HL-60/S4 (cell line): ENCODE results near the gene FADS1.

Experiments used
- in situ Hi-C: fragments of 300-500 bp; cut with MboI; formaldehyde crosslinking; loops from 2 replicates; pipeline ENCODE4 v1.14.3; 2022; ENCODE audit warnings: low sequenced_read_pairs

FADS1 gene

DNA sequence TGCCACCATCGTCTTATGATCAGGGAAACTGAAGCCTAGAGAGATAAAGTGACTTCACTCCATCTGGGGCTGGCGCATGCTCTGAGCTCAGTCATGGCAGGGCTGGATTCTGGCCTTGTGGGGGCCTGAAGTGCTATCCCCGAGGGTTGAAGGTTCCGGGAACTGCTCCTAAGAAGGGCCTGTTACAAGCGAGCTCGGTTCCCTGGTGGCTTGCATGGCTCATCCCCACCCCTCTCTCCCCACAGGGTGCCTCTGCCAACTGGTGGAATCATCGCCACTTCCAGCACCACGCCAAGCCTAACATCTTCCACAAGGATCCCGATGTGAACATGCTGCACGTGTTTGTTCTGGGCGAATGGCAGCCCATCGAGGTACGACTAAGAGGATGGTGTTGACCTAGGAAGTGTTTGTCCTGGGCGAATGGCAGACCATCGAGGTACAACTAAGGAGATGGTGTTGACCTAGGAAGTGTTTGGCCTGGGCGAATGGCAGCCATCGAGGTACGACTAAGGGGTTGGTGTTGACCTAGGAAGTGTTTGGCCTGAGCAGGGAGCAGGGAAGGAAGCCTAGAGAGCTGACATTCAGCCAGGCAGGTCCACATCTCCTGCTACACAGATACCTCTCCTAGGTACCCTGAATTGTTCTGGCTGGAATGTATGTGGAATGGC, 31.2 kb upstream of the FADS1 start:
- in situ Hi-C loops = no loop called here

DNA sequence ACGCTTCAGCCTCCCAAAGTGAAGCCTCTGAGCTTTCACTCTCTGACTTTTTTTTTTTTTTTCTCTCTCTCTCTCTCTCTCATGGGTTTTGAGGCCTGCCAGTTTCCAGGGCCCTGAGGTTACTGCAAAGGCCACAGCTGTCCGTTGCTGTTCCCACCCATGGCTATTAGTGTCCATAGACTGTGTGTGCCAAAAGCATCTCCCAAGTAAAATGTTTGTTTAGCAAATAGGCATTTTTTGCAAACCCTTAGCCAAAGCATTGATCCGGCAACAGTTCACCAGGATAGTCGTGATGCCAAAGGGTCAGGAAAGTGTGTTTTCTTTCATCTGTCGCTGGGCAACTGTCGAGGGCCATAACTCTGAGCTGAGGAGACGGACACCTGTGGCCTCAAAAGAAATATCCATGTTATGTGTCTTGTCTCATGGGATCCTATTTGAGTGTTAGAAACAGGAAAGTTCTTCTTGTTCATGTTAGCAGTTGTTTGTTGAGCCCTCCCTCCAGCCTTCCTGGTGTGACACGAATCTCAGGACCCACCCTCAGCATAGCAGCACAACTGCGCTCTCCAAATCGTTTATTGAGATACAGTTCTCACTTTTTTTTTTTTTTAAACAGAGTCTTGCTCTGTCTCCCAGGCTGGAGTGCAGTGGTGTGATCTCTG, 29.7 kb upstream of the FADS1 start:
- in situ Hi-C loops = no loop called here

DNA sequence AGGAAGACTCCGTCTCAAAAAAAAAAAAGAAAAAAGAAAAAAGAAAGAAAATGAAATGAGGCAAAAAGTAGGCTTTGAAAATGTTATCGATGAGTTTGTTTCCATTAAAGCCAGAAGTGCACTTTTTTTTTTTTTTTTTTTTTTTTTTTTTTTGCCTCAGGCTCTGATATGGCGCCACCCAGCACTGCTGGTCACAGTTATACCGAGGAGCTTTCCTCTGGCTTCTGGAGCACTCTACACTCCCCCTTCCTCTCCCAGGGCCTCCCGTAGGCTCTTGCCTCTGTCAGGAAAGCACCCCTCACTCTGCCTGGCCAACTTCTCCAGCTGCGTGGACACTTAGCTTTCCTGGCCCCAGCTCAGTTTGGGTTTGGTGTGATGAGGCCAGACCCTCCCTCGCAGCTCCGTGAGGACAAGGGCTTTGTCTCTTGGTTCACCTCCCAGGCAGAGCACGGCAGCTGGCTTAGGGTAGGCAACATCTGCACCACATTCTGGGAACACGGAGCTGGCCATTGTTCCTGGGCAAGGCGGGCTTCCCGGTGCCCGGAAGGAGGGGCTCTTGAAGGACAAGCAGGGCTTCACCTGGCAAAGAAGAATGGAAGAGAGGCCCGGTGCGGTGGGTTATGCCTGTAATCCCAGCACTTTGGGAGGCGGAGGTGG, 28.2 kb upstream of the FADS1 start:
- in situ Hi-C loops = no loop called here

DNA sequence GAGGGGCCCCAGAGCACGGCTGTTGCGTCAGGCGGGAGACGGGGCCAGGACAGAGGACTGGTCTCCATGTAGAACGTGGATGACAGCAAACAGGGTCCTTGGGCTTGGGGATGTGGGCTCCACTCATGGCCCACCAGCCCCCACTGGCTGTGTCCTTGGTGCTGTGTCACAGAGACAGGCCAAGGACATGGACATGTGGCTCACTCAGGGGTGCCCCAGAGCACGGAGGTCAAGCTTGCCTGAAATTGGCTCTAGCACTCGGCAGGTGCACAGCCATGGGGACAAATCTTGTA, 25.7 kb upstream of the FADS1 start:
- in situ Hi-C loops = no loop called here

DNA sequence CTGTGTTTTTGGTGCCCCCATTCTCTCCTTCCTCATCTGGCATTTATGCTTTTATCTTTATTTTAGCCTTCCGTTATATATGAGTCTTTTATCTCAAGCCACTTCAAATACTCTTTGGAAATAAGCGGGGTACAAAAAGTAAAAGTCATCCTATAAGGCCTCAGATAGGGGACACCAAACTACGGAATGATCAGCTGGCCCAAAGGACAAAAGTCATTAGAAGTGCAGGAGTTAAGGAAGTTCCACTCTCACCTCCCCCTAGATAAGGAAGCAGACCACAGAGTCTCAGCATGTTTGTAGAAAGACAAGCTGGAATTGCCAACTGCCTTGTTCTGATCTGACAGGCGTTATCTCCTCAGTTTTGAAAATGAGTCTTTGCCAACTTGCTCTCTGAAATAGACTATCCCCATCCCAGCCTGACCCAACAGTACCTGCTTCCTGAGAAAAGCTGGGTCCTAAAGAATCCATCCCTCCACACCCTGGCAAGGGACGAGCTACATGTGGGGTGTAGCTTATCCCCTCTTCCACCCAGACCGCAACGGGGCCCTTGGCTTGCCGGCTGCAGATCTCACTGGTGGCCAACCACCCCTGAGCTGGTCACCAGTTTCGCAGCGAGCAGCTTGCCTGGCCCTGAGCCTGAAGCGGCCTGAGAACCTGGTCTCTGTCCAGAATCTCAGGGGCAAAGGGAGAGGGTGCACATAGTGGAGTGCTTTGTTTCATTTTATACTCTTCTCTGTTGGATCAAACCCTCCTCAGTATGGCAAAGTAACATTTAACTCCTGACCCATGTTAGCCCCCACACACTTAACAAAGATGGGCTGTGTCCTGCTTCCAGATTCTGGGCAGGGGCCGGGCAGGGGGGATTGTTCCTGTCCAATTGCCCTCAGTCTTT, 25.1 kb upstream of the FADS1 start:
- in situ Hi-C loops = no loop called here

DNA sequence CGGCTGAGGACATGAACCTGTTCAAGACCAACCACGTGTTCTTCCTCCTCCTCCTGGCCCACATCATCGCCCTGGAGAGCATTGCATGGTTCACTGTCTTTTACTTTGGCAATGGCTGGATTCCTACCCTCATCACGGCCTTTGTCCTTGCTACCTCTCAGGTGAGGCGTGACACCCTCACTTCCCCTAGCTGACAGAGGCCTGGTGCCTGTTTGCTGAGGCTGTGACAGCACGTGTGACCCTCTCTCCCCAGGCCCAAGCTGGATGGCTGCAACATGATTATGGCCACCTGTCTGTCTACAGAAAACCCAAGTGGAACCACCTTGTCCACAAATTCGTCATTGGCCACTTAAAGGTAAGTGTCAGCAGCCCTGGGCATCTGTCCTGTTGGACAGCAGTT, 23.6 kb upstream of the FADS1 start:
- in situ Hi-C loops = no loop called here

DNA sequence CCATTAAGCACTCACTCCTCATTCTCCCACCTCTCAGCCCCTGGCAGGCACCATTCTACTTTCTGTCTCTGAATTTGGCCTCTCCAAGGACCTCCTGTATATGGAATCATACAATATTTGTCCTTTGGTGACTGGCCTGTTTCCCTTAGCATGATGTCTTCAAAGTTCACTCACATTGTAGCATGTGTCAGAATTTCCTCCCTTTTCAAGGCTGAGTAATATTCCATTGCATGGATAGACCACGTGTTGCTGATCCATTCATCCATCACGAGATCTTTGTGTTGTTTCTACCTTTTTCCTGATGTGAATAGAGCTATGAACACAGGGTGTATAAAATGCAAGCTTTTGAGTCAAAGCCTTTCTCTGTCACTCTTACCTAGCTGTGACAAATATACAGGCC, 22.9 kb upstream of the FADS1 start:
- in situ Hi-C loops = no loop called here

DNA sequence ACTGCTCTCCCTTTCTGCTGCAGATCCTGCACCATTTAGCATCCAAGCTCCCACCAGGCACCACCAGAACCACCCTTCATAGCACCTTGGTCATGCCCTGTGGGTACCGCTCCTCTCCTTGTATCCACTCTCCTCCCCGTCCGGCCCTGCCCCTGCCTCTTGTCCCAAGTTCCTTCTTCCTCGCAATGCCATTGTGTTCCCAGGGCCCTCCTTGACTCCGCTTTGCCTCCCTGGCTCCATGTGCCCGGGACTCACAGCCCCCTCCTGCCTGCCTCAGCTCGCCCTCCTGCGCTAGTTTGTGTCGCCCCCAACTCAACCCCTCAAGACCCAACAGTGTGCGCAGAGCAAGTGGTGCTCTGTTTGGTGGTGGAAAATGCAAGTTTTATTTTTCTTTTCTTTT, 22.1 kb upstream of the FADS1 start:
- in situ Hi-C loops = no loop called here

DNA sequence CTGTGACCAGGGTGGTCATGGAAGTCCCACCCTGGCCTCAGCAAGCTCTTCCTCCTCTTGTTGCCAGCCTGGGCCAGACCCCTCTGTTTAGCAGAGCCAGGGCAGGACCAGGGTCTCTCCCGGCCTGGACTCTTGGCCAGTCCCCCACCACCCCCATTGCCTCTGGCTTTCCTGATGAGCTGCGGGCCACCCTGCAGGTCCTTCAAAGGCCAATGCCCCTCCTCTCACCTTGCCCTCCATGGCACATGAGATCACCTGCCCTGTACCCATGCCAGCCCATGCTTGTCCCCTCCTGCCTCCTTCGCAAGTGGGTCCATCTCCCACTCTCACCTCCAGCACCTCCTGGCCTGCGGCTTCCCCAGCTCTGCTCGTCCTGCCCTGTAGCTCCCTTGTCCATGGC, 21.7 kb upstream of the FADS1 start:
- in situ Hi-C loops = no loop called here

DNA sequence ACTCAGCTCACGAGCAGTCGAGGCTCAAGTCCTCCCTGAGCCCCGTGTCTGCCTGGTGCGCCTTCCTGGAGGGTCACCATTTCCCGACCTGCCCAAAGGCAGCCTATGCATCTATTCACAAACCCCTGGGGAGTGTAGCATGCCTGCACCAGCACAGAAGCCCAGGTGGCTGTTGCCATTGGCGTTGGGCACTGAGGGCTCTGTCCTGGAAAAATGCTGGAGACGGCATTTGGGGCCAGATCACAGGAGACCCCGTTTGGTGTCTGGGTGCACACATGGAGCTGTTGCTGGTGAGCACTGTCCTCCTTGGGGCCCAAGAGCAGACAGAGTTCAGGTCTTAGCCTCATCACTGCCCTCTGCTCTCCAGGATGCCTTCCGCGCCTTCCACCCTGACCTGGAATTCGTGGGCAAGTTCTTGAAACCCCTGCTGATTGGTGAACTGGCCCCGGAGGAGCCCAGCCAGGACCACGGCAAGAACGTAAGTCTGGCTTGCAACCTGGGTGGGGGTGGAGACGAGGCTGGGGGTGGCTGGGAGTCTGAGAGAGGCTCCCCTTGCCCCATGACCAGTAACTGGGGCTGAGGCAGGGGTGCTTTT, 20.7 kb upstream of the FADS1 start:
- in situ Hi-C loops = no loop called here

DNA sequence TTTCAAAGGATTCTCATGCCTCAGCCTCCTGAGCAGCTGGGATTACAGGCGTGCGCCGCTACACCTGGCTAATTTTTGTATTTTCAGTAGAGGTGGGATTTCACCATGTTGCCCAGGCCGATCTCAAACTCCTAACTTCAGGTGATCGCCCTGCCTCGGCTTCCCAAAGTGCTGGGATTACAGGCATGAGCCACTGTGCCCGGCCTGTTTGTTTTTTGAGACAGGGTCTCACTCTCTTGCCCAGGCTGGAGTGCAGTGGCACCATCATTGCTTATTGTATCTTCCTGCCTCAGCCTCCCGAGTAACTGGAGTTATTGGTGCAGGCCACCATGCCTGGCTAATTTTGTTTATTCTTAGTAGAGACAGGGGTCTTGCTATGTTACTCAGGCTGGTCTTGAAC, 19.4 kb upstream of the FADS1 start:
- in situ Hi-C loops = no loop called here

DNA sequence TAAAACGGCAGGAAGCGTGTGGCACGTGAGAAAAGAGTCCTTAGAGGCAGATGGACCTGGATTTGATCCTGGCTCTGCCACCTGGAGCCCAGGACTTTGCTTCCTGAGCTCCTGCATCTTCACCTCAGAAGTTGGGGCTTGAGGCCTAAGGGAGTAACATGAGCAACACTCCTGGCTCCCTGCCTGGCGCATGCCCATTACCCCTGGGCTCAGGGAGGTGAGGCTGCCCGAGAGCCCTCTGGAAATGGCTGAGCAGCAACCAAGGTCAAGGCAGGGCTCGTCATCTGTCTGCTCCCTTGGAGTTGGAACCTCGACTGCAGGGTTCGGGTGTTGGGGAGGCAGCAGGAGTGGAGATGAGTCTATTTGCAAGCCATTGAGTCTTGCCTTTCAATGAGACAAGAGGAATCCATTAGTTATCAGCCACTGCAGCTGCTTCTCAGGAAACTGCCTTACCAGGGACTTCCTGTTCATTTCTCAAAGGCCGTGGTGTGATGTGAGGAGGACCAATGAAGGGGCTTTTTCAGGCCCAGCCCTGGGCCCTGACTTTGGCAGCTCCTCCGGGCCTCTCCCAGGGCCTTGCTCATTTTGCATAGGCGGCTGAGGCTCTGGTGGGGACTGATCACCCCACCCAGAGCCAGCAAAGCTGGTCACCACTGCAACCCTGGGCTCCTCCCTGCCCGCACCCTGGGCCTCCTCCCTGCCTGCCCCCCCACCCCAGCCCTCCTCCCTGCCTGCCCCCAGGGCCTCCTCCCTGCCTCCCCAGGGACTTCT, 17.7 kb upstream of the FADS1 start:
- in situ Hi-C loops = no loop called here

GRCh38 chr11:61833926-61834277, 17.1 kb upstream of the FADS1 start:
- in situ Hi-C loops = no loop called here

DNA sequence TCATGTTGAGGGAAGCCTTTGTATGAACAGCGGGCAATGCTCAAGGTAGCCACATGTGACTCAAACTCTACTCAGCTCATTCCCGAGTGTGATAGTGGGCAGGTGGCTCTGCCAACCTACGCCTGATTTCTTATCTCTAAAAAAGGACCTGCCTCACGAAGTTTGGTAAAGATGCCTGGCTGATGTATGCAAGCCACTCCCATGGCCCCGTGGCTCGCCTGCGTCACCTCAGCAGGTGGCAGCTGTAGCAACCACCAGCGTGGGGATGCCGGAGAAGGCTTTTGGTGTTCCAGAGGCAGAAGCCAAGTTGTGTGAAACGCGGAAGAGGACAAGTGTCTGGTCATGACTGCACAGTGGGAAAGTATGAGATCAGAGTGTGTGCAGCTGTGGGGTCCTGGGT, 16.7 kb upstream of the FADS1 start:
- in situ Hi-C loops = no loop called here

- in situ Hi-C loops = no loop called here
Measured at GRCh38 chr11:61832754-61833153, 16.0 kb upstream of the FADS1 start.

DNA sequence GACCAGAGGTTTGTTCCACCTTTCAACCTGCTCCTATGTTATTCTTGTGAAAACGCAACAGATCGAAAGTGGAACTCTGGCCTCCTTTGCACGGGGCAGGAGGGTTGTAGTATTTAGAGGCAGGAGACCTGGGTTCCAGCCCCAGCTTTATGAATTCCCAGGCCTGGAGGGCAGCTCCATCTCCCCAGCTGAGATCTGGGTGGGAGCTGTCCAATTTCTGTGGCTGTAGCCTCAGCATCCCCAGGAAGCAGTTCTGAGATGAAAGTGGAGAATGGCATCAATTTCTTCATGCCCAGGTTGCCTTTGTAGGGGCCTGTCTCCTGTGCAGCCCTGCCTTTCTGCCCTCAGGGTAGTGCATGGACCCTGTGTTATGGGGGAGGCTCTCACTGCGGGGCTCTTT, 15.4 kb upstream of the FADS1 start:
- in situ Hi-C loops = no loop called here

DNA sequence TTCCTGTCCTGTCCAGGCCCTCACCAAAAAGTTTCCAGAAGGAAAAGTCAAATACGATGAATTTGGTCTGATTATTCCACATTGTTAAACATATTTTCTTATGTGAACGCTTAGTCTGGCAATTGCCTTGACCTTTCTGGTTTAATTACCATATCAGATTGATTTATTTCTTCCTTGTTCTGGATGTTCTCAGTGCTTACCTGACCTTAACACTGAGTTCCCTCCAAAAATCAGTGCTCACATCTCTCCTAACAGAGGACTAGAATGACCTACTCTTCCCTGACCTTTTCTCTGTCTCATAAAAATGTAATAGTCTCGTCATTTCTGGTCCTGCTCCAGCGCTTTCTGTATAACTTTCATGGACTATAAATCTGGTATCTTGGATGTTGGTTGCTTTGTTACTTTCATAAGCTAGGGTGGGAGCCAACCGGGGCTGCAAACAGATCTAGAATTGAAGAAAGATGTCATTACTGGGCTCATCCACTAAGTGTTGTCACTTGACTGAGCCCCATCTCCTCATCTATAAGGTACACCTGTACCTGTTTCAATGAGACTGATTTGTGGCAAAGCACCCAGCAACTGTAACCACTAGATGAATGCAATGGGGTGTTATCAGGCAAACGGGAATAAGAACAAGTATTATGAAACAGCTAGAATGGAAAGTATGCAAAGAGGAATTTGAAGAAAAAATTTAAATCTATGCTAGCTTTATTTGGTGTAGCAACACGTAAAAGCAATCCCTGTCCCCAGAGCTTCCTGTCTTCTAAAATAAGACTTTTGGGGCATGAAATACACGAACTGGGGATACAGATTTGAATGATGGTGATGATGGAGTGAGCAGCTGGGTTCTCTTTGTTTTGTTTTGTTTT, 13.7 kb upstream of the FADS1 start:
- in situ Hi-C loops = no loop called here

- in situ Hi-C loops = no loop called here
Measured at GRCh38 chr11:61829806-61830205, 13.0 kb upstream of the FADS1 start.

- in situ Hi-C loops = no loop called here
Measured at GRCh38 chr11:61828629-61829407, 12.0 kb upstream of the FADS1 start.
